Measurements from ENCODE around the gene PDIA5.

PDIA5 gene

DNA sequence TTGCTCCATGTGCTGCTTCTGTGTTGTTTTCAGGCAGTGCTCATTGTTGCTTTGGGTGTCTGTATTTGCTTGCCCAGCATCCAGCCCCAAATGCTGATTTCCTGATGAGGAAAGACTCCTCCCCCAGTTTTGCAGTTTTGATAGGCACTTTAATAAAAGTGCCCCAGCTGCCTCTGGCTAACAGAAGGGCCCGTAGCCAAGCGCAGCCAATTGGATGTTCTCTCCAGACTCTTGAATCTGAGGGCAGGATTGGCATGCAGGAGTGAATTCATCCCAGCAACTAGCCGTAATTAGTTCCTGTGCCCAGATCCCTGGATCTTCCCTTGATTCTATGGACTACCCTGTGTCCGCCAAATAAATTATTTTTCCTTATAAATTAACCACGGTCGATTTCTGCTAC is 24.4 kb upstream of the PDIA5 start:
- DNase-seq (ENCODE audit: low spot score): no peak

GRCh38 chr3:123044981-123045763 is 21.7 kb upstream of the PDIA5 start:
- DNase-seq (ENCODE audit: low spot score): peak; percentile 26

GRCh38 chr3:123046262-123047061 is 20.4 kb upstream of the PDIA5 start:
- DNase-seq (ENCODE audit: low spot score): peak; percentile 50

DNA sequence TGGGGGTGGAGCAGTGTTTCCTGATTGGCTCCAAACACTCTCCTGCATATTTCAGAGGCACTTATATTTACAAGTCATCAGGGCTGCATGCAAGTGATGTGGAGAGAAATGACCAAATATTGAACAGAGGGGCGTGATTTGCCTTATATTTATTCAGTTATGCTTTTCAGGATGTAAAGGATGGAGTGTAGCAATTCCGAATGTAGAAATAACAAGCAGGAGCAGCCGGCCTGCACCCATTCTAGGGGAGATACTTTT is 19.8 kb upstream of the PDIA5 start:
- DNase-seq (ENCODE audit: low spot score): no peak

DNA sequence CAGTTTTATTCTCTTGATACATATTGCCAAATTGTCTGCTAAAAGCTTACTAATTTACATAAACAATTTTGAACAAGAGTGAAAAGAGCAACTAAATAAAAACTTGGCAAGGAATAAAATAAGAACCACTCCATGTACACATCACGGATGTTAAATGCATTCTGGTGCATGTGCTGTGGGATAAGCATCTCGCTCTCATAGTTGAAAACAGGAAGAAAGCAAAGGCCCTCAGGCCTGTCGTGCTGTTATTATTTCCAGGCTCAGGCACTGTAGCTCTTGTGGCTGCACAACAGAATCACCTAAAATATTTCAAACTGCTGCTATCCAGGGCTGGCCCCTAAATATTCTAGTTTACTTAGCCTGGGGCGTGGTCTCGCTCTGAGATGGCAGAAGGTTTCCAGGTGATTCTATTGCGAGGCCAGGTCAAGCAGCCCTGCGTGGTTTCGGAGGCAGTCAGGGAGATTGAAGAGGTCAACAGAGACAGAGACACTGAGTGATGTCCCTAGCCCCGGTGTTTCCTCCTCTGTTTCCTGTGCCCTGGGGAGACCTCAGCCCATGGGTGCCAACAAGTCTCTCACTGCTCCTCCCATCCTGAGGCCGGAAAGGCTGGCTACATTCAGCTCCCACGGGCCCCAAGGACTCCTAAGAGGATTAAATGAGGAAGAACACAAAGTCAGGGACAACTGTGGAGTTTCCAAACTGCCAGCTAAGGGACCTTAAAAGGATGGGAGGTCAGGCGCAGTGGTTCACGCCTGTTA is 18.2 kb upstream of the PDIA5 start:
- DNase-seq (ENCODE audit: low spot score): peak; percentile 77

DNA sequence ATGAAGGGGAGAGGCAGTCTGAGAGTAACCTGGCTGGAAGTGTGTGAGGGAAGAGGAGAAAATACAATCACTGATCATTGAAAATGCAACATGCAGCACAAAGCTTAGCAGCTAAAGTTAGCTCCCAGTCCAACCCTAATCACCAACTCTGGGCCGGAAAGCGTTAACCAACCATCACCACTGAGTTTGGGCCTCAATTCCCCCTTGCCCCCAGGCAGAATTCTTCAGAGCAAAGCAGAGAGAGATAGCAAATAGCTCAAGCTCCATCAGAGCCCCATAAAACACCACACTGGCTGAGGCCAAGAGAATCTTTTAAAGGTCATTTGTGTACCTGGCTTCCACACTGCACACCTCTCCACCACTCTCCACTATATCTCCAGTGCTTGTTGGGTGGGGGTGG is 16.2 kb upstream of the PDIA5 start:
- no peak for DNase-seq (ENCODE audit: low spot score)

- DNase-seq (ENCODE audit: low spot score): no peak
These were observed 13.7 kb upstream of the PDIA5 start for GRCh38 chr3:123053107-123053506.

- no peak for DNase-seq (ENCODE audit: low spot score)
These were observed 12.6 kb upstream of the PDIA5 start for GRCh38 chr3:123054109-123054778.

DNA sequence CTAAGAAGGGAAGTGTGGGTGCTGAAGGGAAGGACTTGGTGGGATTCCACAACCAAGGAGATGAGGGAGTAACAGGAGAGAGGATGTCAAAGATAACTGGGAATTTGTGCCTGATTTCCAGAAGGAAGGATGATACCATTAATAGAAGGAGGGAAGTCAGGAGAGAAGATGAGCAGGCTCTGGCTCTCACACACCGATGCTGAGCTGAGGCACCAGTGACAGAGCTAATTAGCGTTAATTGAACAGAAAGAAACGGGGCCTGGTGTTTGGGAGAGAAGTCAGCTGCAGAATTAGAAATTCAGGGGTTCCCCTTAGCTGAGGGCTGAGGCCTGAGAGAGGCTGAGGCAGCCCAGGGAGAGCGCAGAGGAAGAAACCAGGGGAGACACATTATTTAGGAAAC is 11.9 kb upstream of the PDIA5 start:
- no peak for DNase-seq (ENCODE audit: low spot score)

DNA sequence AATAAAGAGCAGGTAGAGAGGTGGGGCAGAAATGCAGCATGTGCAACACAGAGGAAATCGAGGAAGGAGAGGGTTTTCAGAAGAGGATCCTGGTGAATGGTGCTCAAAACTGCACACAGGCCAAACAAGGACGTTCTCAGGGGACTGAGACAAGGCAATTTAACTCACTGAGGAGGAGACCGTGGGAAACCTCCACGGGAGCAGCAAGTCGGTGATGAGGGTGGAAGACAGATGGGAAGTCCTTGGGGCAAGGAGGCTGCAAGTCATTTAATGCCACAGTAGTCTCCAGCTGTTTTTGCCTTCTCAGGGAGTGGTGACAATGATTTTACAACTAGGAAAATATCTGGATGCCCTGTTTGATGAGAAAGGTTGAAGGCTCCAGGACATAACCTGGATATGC is 11.5 kb upstream of the PDIA5 start:
- no peak for DNase-seq (ENCODE audit: low spot score)

GRCh38 chr3:123058505-123058904 is 8.3 kb upstream of the PDIA5 start:
- no peak for DNase-seq (ENCODE audit: low spot score)

DNA sequence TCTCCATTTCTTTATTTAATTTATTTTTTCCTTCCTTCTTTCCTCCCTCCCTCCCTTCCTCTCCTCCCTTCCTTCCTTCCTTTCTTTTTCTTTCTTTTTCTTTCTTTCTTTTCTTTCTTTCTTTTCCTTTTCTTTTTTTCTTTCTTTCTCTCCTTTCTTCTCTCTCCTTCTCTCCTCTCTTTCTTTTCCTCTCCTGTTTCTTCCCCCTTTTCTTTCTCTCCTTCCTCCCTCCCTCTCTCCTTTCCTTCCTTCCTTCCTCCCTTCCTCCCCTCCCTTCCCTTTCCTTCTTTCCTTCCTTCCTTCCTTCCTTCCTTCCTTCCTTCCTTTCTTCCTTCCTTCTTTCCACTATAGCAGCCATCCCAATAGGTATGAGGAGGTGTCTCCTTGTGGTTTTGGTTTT is 6.8 kb upstream of the PDIA5 start:
- DNase-seq (ENCODE audit: low spot score): no peak

GRCh38 chr3:123061856-123062255 is 5.0 kb upstream of the PDIA5 start:
- DNase-seq (ENCODE audit: low spot score): no peak

GRCh38 chr3:123063034-123063433 is 3.8 kb upstream of the PDIA5 start:
- no peak for DNase-seq (ENCODE audit: low spot score)

DNA sequence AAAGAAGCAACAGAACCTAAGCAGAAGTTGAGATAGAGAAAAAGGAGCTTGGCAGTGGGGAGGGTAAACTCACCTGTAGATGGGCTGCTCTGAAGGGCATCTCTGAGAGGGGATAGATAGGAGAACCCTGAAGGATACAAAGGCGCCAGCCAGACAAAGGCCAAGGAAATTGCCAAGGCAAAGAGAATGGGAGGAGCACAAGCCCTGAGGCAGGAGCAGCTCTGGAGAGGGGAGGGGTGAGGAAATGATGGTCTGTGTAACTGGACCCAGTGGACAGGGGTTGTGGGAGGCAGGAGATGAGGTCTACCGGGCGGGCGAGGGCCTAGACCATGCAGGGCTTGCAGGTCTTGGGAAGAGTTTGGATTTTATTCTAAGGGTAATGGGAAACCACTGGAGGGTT is 2.3 kb upstream of the PDIA5 start:
- no peak for DNase-seq (ENCODE audit: low spot score)

DNA sequence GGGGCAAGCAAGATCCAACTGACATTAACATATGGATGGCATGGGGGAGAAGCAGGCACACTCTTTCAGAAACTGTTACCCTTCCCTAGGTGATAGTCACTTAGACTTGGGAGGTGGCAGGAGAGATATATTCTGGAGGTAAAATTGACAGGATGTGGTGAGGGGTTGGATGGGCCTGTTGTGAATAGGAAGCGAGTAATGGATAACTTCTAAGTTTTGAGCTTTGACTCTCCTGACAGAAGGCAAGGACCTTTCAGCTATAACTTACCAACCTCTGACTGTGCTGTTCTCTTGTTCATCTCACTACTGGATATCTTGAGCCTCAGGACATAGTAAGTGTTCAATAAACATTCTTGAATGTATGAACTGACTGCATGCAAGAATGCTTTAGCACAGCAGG is 1.9 kb upstream of the PDIA5 start:
- DNase-seq (ENCODE audit: low spot score): no peak

DNA sequence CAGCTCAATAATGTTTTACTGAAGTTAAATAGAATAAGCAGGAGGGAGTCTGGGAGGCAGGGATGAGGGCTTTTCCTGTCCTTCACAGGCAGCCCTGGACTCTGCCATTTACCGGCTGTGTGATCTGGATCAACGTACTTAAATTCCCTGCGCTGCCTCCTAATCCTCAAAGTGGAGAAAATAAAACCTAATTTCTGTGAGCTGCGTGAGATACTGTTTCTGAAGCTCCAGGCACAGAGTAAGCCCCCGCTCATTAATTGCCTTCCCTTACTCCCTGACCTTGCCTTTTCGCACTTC is 278 bp upstream of the PDIA5 start:
- DNase-seq (ENCODE audit: low spot score): no peak

DNA sequence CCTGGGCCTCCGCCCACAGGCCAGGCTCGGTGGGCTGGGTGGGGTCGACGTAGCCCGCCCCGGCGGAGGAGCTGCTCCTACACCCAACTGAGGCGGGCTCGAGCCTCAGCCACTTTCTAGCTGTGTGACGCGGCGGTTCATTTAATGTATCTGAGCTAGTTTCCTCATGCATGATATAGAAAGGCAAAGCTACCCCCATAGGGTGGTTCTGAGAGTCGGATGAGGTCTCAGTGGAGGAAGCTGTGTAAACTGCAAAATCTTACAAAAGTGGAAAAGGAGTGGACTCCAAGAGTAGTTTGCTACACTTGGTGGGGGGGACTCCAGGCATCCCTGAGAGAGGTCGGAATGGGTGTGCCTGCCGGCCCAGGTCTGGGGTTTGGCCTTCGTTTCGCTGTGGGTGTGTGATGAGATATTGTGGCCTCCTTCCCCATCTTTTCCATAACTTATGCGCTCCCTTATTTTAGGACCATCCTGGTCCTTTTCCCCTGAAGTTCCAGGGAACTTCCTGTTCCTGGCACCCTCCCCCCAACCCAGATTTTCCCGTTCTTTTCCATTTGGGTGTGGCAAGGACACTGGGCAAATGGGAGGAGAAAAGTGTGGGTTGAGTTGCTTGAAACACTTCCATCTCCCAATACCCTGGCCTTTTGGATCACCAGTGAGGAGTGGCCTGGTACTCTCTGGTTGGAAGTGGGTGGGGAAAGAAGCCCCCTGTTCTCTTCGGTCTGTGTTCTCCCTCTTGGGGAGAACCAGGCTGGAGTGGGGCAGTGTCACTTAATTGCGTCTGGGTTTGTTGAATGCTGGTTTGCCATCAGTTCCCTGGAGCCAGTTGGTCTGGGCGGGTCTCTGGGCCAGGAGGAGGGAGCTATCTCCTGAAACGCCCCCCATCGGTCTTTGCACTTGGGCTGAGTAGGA is 1.1 kb downstream of the PDIA5 start:
- no peak for DNase-seq (ENCODE audit: low spot score)

GRCh38 chr3:123068601-123069381 is 2.0 kb downstream of the PDIA5 start:
- no peak for DNase-seq (ENCODE audit: low spot score)

- no peak for DNase-seq (ENCODE audit: low spot score)
These were observed 3.7 kb downstream of the PDIA5 start for GRCh38 chr3:123070510-123070909.

GRCh38 chr3:123071146-123071545 is 4.3 kb downstream of the PDIA5 start:
- DNase-seq (ENCODE audit: low spot score): no peak

All from kidney capillary endothelial cell (primary cell).